WTC11 (cell line): ENCODE data around the gene C22orf23.

Experiments used
- ZNF232 ChIP-seq: sonication (generic); formaldehyde crosslinking; IDR thresholded peaks from 2 replicates; pipeline ENCODE4 v1.8.0; 2022; ENCODE audit warnings: mild to moderate bottlenecking, missing genetic modification reagents
- TF ChIP-seq, protein P1 (sequence below): fragments of 200-600 bp; IDR thresholded peaks from 2 replicates; pipeline ENCODE4 v1.8.0; 2022; ENCODE audit warnings: antibody characterized with exemption
- TF ChIP-seq, protein P2 (sequence below): sonication (generic); formaldehyde crosslinking; IDR thresholded peaks from 2 replicates; pipeline ENCODE4 v1.8.0; 2022; ENCODE audit warnings: mild to moderate bottlenecking, missing genetic modification reagents

DNA sequence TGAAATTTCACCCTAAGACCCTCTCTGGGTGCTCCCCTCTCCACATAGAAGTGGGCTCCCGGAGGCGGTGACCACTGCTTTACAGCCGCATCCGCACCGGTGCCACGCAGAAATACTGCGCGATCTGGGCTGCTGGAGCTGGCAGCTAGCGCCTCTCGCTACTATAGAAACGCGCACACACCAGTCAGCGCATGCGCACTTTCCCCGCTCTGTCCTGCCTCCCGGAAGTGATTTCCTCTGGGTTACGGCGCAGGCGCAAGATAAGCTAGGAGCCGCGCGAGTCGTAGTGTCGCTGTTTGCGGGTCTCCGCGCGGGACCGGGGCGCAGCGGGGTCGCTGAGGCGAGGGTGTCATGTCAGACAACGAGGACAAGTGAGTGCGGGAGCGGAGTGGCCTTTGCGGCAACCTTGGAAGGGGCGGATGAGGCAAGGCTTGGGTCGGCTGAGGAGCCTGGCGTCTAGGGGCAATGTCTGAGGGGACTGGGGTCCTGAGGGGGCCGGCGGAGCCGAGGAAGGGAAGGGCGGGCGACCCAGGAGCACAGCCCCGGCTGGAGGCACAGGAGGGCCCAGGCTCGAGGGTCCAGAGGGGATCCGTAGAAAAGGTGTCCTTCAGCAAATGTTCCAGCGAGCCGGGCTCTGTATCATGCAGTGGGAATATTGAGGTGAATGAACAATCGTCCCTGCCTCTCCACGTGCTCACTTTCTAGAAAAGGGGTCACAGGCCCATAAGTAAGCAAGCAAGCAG, at the start of gene C22orf23, which contains the start of gene POLR2F:
- TF ChIP-seq, protein P1, sequence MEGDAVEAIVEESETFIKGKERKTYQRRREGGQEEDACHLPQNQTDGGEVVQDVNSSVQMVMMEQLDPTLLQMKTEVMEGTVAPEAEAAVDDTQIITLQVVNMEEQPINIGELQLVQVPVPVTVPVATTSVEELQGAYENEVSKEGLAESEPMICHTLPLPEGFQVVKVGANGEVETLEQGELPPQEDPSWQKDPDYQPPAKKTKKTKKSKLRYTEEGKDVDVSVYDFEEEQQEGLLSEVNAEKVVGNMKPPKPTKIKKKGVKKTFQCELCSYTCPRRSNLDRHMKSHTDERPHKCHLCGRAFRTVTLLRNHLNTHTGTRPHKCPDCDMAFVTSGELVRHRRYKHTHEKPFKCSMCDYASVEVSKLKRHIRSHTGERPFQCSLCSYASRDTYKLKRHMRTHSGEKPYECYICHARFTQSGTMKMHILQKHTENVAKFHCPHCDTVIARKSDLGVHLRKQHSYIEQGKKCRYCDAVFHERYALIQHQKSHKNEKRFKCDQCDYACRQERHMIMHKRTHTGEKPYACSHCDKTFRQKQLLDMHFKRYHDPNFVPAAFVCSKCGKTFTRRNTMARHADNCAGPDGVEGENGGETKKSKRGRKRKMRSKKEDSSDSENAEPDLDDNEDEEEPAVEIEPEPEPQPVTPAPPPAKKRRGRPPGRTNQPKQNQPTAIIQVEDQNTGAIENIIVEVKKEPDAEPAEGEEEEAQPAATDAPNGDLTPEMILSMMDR: no peak
- TF ChIP-seq, protein P2, sequence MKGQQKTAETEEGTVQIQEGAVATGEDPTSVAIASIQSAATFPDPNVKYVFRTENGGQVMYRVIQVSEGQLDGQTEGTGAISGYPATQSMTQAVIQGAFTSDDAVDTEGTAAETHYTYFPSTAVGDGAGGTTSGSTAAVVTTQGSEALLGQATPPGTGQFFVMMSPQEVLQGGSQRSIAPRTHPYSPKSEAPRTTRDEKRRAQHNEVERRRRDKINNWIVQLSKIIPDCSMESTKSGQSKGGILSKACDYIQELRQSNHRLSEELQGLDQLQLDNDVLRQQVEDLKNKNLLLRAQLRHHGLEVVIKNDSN (CRISPR knock-in tag): no peak
- 0 out of 2 replicates have a peak, but pooled peaks have one; percentile 33 for TF ChIP-seq ZNF232
